Astrocyte (in vitro differentiated cells and primary cell): ENCODE measurements around the gene TPH1. TPM values are rescaled to one million over a fixed set of nuclear protein-coding genes. Genes with fewer than 3 reads are reported as not detected.

Experiments used
- total RNA-seq: library from RNA; stranded (reverse); gene quantifications from 2 replicates; pipeline ENCODE4 v1.2.1, GENCODE V29; 2021

TPH1 gene
- total RNA-seq, 1 donor from 2014 or later = 0.32 TPM

Other genes starting within 250 kb of the TPH1 start
- gene SERGEF, start 33.2 kb downstream of the TPH1 start, total RNA-seq = 15.6 and 17.6 TPM in 2 replicates
- gene SAAL1, start 59.8 kb upstream of the TPH1 start, total RNA-seq = 13.1 and 13.4 TPM in 2 replicates
- not detected in 2 replicates for gene MRGPRX3, start 86.3 kb upstream of the TPH1 start, total RNA-seq
- gene MRGPRX4, start 126.6 kb upstream of the TPH1 start, total RNA-seq = not detected in 2 replicates
- gene SAA4, start 190.5 kb upstream of the TPH1 start, total RNA-seq = not detected in 2 replicates
- gene SAA2, start 202.4 kb upstream of the TPH1 start, total RNA-seq = not detected in 2 replicates
- gene SAA1, start 220.0 kb upstream of the TPH1 start, total RNA-seq = 0.43 TPM in 1 of 2 replicates, not detected in the other